IMR-90 (cell line): ENCODE measurements around the gene EDN2. TPM values are rescaled to one million over a fixed set of nuclear protein-coding genes. Genes with fewer than 3 reads are reported as not detected.

Experiments
- ATAC-seq: fragments of 200-7000 bp; cut with Tn5 transposase; 2 replicates; pipeline ENCODE4 v1.9.1; 2020; ENCODE audit warnings: low read depth, mild to moderate bottlenecking, moderate library complexity
- BruUV-seq: library from RNA; stranded (reverse); fragments of 400-500 nt; replicated peaks from 2 replicates; lab custom pipeline; 2021; lab: Mats Ljungman, UMichigan
- CTCF ChIA-PET: fragments of 300-600 bp; formaldehyde crosslinking; extraction: SDS; loops from one replicate; lab custom pipeline; 2021; ENCODE audit warnings: antibody characterized with exemption; lab: Yijun Ruan, JAX
- POLR2A ChIA-PET: fragments of 300-600 bp; sonication (Branson Sonifier 250); formaldehyde crosslinking; loops from one replicate; lab custom pipeline; 2022; ENCODE audit warnings: antibody characterized with exemption; ENCODE audit not compliant: unreplicated experiment; lab: Charles Lee
- DNase-seq: peaks from one replicate; pipeline ENCODE4 v3.0.0; 2013
- H2AFZ ChIP-seq: replicated peaks from 2 replicates; pipeline ENCODE3; 2013; ENCODE audit warnings: low read length, mild to moderate bottlenecking; ENCODE audit not compliant: poor library complexity
- H2AK5ac ChIP-seq: 2 replicates; pipeline ENCODE4 v1.6.1; 2013; ENCODE audit warnings: low read depth, low read length, inconsistent platforms
- H2AK9ac ChIP-seq: replicated peaks from 2 replicates; pipeline ENCODE3; 2013; ENCODE audit warnings: mild to moderate bottlenecking, low read depth, low read length, moderate library complexity; ENCODE audit not compliant: poor library complexity
- H2BK120ac ChIP-seq: 2 replicates; pipeline ENCODE4 v1.6.1; 2013; ENCODE audit warnings: low read depth, low read length, inconsistent platforms
- H2BK15ac ChIP-seq: 3 replicates; pipeline ENCODE4 v1.6.1; 2013; ENCODE audit warnings: low read depth, low read length, inconsistent platforms
- H2BK20ac ChIP-seq: 2 replicates; pipeline ENCODE4 v1.6.1; 2013; ENCODE audit warnings: low read depth, mild to moderate bottlenecking, inconsistent platforms, low read length, moderate library complexity
- H2BK5ac ChIP-seq: 2 replicates; pipeline ENCODE4 v1.6.1; 2013; ENCODE audit warnings: mild to moderate bottlenecking, low read depth, low read length, inconsistent platforms; ENCODE audit not compliant: poor library complexity, severe bottlenecking
- H3K14ac ChIP-seq: replicated peaks from 2 replicates; pipeline ENCODE4 v1.6.1; 2013; ENCODE audit warnings: low read depth, low read length, inconsistent platforms
- H3K18ac ChIP-seq: 2 replicates; pipeline ENCODE4 v1.6.1; 2013; ENCODE audit warnings: low read depth, low read length, control low read depth
- H3K23ac ChIP-seq: 2 replicates; pipeline ENCODE4 v1.6.1; 2013; ENCODE audit warnings: low read depth, low read length, inconsistent platforms
- H3K27ac ChIP-seq: 2 replicates; pipeline ENCODE4 v1.5.1; 2013; ENCODE audit warnings: mild to moderate bottlenecking, control low read depth, low read length; ENCODE audit not compliant: insufficient read depth
- H3K27me3 ChIP-seq: 2 replicates; pipeline ENCODE4 v1.6.1; 2013; ENCODE audit warnings: low read length; ENCODE audit not compliant: control insufficient read depth, insufficient read depth
- H3K36me3 ChIP-seq: 2 replicates; pipeline ENCODE4 v1.6.1; 2013; ENCODE audit warnings: low read length, mixed read lengths; ENCODE audit not compliant: control insufficient read depth, insufficient read depth
- H3K4ac ChIP-seq: 2 replicates; pipeline ENCODE4 v1.6.1; 2013; ENCODE audit warnings: low read depth, low read length, inconsistent platforms
- H3K4me1 ChIP-seq: 2 replicates; pipeline ENCODE4 v1.6.1; 2013; ENCODE audit warnings: low read length, mixed read lengths; ENCODE audit not compliant: control insufficient read depth, insufficient read depth
- H3K4me2 ChIP-seq: 2 replicates; pipeline ENCODE4 v1.6.1; 2013; ENCODE audit warnings: low read depth, mild to moderate bottlenecking, control low read depth, low read length, moderate library complexity
- H3K4me3 ChIP-seq: 2 replicates; pipeline ENCODE4 v1.5.1; 2013; ENCODE audit warnings: low read depth, mild to moderate bottlenecking, control low read depth, low read length, moderate library complexity; ENCODE audit not compliant: insufficient read depth
- H3K56ac ChIP-seq: 2 replicates; pipeline ENCODE4 v1.6.1; 2013; ENCODE audit warnings: low read length, inconsistent platforms; ENCODE audit not compliant: insufficient read depth; ENCODE audit errors: extremely low read depth
- H3K79me1 ChIP-seq, 2 experiments: 2 replicates each; pipeline ENCODE4 v1.6.1; 2013; ENCODE audit warnings: low read length in 2 of 2, inconsistent platforms in 1 of 2, low read depth in 1 of 2
- H3K9ac ChIP-seq: 2 replicates; pipeline ENCODE4 v1.6.1; 2013; ENCODE audit warnings: low read depth, low read length, control low read depth
- H3K9me1 ChIP-seq: 2 replicates; pipeline ENCODE4 v1.6.1; 2013; ENCODE audit warnings: low read length, inconsistent platforms; ENCODE audit not compliant: insufficient read depth
- H3K9me3 ChIP-seq: 2 replicates; pipeline ENCODE4 v1.6.1; 2013; ENCODE audit warnings: low read length; ENCODE audit not compliant: control insufficient read depth, insufficient read depth
- H4K20me1 ChIP-seq: 2 replicates; pipeline ENCODE4 v1.6.1; 2013; ENCODE audit warnings: low read length, inconsistent platforms; ENCODE audit not compliant: insufficient read depth
- H4K5ac ChIP-seq: 2 replicates; pipeline ENCODE4 v1.6.1; 2013; ENCODE audit warnings: mild to moderate bottlenecking, low read depth, low read length, control low read depth
- H4K8ac ChIP-seq, 2 experiments: 2 replicates each; pipeline ENCODE4 v1.6.1; 2013; ENCODE audit warnings: low read depth in 2 of 2, low read length in 2 of 2, control low read depth in 1 of 2, inconsistent platforms in 1 of 2
- H4K91ac ChIP-seq: 2 replicates; pipeline ENCODE4 v1.6.1; 2013; ENCODE audit warnings: low read depth, low read length, inconsistent platforms; ENCODE audit not compliant: insufficient read depth
- MAFK ChIP-seq: IDR thresholded peaks from 2 replicates; pipeline ENCODE4 v1.6.1; 2012; ENCODE audit warnings: low read depth, low read length, improper control_type of control experiment
- MAZ ChIP-seq: IDR thresholded peaks from 2 replicates; pipeline ENCODE4 v1.6.1; 2012; ENCODE audit warnings: low read depth, mild to moderate bottlenecking, low read length, improper control_type of control experiment, moderate library complexity, borderline replicate concordance
- MXI1 ChIP-seq: IDR thresholded peaks from 2 replicates; pipeline ENCODE4 v1.6.1; 2012; ENCODE audit warnings: low read depth, mild to moderate bottlenecking, low read length, moderate library complexity, borderline replicate concordance
- NFE2L2 ChIP-seq: fragments of 150-350 bp; IDR thresholded peaks from 2 replicates; pipeline ENCODE4 v1.6.1; 2016; ENCODE audit warnings: low read depth, mild to moderate bottlenecking, low read length
- SMC3 ChIP-seq: fragments of 150-350 bp; IDR thresholded peaks from 2 replicates; pipeline ENCODE4 v1.6.1; 2016; ENCODE audit warnings: low read depth, mild to moderate bottlenecking, antibody characterized with exemption, low read length, moderate library complexity
- WGBS, 2 experiments: methylation state at CpG; one replicate each; pipeline versions ENCODE4 v1.1.5 to v1.1.7; 2013; ENCODE audit warnings: missing lambda C conversion rate in 2 of 2; ENCODE audit not compliant: insufficient read length in 1 of 2; ENCODE audit errors: extremely low coverage in 2 of 2; 5-methylcytosine and 5-hydroxymethylcytosine counted together
- dilution Hi-C: fragments of 300-500 bp; cut with HindIII; formaldehyde crosslinking; loops from one replicate; pipeline ENCODE4 v1.14.3; 2018; ENCODE audit warnings: low sequenced_read_pairs; ENCODE audit not compliant: unreplicated experiment
- in situ Hi-C: fragments of 300-500 bp; cut with MboI; formaldehyde crosslinking; loops from 3 replicates; pipeline ENCODE4 v1.14.3; 2019; ENCODE audit warnings: low sequenced_read_pairs, inconsistent platforms, mixed read lengths
- intact Hi-C: fragments of 100-400 bp; cut with micrococcal nuclease; formaldehyde crosslinking; loops from 2 replicates; pipeline ENCODE4 v1.10.0; 2022
- polyA plus RNA-seq, 3 experiments: library from polyadenylated mRNA; depleted of rRNA; stranded (reverse); fragments of >200 nt; gene quantifications; 2 replicates each; pipeline ENCODE4 v1.2.3, GENCODE V29; 2012; ENCODE audit warnings: low replicate concordance in 1 of 3
- total RNA-seq: library from RNA; depleted of rRNA; stranded (reverse); fragments of >200 nt; gene quantifications from 2 replicates; pipeline ENCODE4 v1.2.3, GENCODE V29; 2012
- TF ChIP-seq, protein P1 (sequence below): fragments of 150-350 bp; IDR thresholded peaks from 2 replicates; pipeline ENCODE4 v1.6.1; 2017; ENCODE audit warnings: mild to moderate bottlenecking, antibody characterized with exemption, low read length, low read depth
- TF ChIP-seq, protein P2 (sequence below): conservative IDR thresholded peaks from 2 replicates; pipeline ENCODE4 v1.5.1; 2012; ENCODE audit warnings: mild to moderate bottlenecking, low read depth, low read length, improper control_type of control experiment

Gene EDN2
- total and polyA plus RNA-seq, 2 of the 4 experiments (the other 2 are of a cell fraction), result 0.27 TPM; not detected in 1

DNA sequence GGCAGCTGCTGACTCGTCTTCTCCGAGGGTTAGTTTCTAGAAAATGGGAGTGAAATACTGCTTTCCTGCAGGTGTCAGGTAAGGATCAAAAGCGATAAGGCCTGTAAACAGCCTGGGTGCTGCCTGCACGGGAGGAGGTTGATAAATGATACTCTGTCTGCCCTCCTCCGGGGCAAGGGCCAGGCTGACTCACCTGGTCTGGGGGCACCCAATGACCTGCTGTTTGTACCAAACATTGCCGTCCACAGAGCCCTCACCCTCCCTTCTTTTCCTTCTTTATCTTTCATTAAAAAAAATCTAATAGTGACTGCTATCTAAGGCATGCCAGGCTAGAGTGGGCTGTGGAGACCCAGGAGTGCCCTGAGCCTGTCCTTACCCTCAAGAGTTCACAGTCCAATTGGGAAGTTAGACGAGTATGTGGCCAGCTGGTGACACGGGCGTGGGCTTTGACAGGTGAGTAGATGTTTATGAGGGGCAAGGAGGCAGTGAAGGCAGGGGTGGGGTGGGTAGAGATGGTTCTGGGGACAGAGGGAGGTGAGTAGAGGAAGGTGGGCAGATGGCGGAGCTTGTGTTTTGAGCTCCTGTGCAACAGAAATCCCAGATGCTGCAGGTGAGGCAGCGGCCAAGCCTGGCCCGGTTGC lies 16.2 kb downstream of the EDN2 start:
- Histone ChIP-seq H4K20me1 (no peaks in the 10 kb centered on the region), H3K9ac (no peak overlapping the region), H4K91ac (no peak overlapping the region), H2AK9ac (no peak overlapping the region), H3K56ac (no peak overlapping the region), H3K27me3 (peaks cover 51% of the 10 kb centered on the region), H3K18ac (no peak overlapping the region), H2BK120ac (no peak overlapping the region), H3K9me1 (no peaks in the 10 kb centered on the region), H2AK5ac (no peak overlapping the region), H3K9me3 (no peaks in the 10 kb centered on the region), H3K4ac (no peak overlapping the region), H3K4me3 (no peak overlapping the region), H2AFZ (no peak overlapping the region), H4K8ac (no peak overlapping the region), H3K4me2 (no peak overlapping the region), H4K5ac (no peak overlapping the region), H3K14ac (no peak overlapping the region), H3K27ac (no peak overlapping the region), H3K23ac (no peak overlapping the region), H2BK20ac (no peak overlapping the region), H3K4me1 (no peaks in the 10 kb centered on the region), H3K79me1 (no peaks in the 10 kb centered on the region), H2BK15ac (no peak overlapping the region), H3K36me3 (no peaks in the 10 kb centered on the region), H2BK5ac (no peak overlapping the region)
- TF ChIP-seq NFE2L2, result no peak
- TF ChIP-seq, protein P1, sequence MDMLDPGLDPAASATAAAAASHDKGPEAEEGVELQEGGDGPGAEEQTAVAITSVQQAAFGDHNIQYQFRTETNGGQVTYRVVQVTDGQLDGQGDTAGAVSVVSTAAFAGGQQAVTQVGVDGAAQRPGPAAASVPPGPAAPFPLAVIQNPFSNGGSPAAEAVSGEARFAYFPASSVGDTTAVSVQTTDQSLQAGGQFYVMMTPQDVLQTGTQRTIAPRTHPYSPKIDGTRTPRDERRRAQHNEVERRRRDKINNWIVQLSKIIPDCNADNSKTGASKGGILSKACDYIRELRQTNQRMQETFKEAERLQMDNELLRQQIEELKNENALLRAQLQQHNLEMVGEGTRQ, result no peak
- TF ChIP-seq MAZ, result no peak
- TF ChIP-seq, protein P2, sequence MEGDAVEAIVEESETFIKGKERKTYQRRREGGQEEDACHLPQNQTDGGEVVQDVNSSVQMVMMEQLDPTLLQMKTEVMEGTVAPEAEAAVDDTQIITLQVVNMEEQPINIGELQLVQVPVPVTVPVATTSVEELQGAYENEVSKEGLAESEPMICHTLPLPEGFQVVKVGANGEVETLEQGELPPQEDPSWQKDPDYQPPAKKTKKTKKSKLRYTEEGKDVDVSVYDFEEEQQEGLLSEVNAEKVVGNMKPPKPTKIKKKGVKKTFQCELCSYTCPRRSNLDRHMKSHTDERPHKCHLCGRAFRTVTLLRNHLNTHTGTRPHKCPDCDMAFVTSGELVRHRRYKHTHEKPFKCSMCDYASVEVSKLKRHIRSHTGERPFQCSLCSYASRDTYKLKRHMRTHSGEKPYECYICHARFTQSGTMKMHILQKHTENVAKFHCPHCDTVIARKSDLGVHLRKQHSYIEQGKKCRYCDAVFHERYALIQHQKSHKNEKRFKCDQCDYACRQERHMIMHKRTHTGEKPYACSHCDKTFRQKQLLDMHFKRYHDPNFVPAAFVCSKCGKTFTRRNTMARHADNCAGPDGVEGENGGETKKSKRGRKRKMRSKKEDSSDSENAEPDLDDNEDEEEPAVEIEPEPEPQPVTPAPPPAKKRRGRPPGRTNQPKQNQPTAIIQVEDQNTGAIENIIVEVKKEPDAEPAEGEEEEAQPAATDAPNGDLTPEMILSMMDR, result no peak
- TF ChIP-seq MXI1, result no peak
- no peak for TF ChIP-seq SMC3
- no peak for TF ChIP-seq MAFK
- intact Hi-C loops (no loop called here), in situ Hi-C loops (no loop called here), dilution Hi-C loops (no loop called here)
- DNase-seq (no peak), ATAC-seq (no peak)
- ChIA-PET CTCF (interaction anchor here (0.9 kb wide), 1 partner anchor 9 kb away, joined by 3 read pairs; no protein-coding TSS in a partner anchor), POLR2A (no interaction called here)
- BruUV-seq, result no TSS peak
- WGBS, 2 experiments, result no CpG with 5 or more reads among the region's 12 CpGs
